Measurements from ENCODE around the gene ERGIC3. TPM values are rescaled to one million over a fixed set of nuclear protein-coding genes. Genes with fewer than 3 reads are reported as not detected.

ERGIC3 gene
- total RNA-seq, 1 donor from 2014 or later, result 460 TPM

GRCh38 chr20:35600176-35600992, 58.5 kb downstream of the ERGIC3 start:
- H3K27me3 ChIP-seq (ENCODE audit: control insufficient read depth, insufficient read depth, low read length), result peaks cover 22% of the 10 kb centered on the region
- DNase-seq (ENCODE audit: low read depth) (no peak), FAIRE-seq (peak; percentile 7)
- H3K4me3 ChIP-seq (ENCODE audit: low read depth, low read length), result no peak overlapping the region
- no peak for TF ChIP-seq CTCF (IDR thresholded peaks at IDR 0.05; ENCODE audit: insufficient read depth, low read length, severe bottlenecking)
- H3K36me3 ChIP-seq (ENCODE audit: control insufficient read depth, insufficient read depth, low read length), result no peaks in the 10 kb centered on the region

GRCh38 chr20:35600993-35601973, 59.4 kb downstream of the ERGIC3 start:
- Histone ChIP-seq H3K27me3 (ENCODE audit: control insufficient read depth, insufficient read depth, low read length) (peaks cover 20% of the 10 kb centered on the region), H3K36me3 (ENCODE audit: control insufficient read depth, insufficient read depth, low read length) (no peaks in the 10 kb centered on the region), H3K4me3 (ENCODE audit: low read depth, low read length) (peak overlapping the region; percentile 33)
- peak; percentile 65 for TF ChIP-seq CTCF (IDR thresholded peaks at IDR 0.05; ENCODE audit: insufficient read depth, low read length, severe bottlenecking)
- no peak for FAIRE-seq
- peak; percentile 65 for DNase-seq (ENCODE audit: low read depth)

GRCh38 chr20:35601990-35602389, 60.1 kb downstream of the ERGIC3 start:
- no peaks in the 10 kb centered on the region for H3K36me3 ChIP-seq (ENCODE audit: control insufficient read depth, insufficient read depth, low read length)
- peak overlapping the region; percentile 33 for H3K4me3 ChIP-seq (ENCODE audit: low read depth, low read length)
- DNase-seq (ENCODE audit: low read depth) (no peak), FAIRE-seq (no peak)
- TF ChIP-seq CTCF (IDR thresholded peaks at IDR 0.05; ENCODE audit: insufficient read depth, low read length, severe bottlenecking), result no peak
- peaks cover 20% of the 10 kb centered on the region for H3K27me3 ChIP-seq (ENCODE audit: control insufficient read depth, insufficient read depth, low read length)

GRCh38 chr20:35602851-35603495, 61.1 kb downstream of the ERGIC3 start:
- H3K27me3 ChIP-seq (ENCODE audit: control insufficient read depth, insufficient read depth, low read length), result peaks cover 20% of the 10 kb centered on the region

More at GRCh38 chr20:35602851-35603495, 61.1 kb downstream of the ERGIC3 start:
- TF ChIP-seq CTCF (IDR thresholded peaks at IDR 0.05; ENCODE audit: insufficient read depth, low read length, severe bottlenecking), result no peak
- FAIRE-seq, result no peak
- Histone ChIP-seq H3K4me3 (ENCODE audit: low read depth, low read length) (no peak overlapping the region), H3K36me3 (ENCODE audit: control insufficient read depth, insufficient read depth, low read length) (no peaks in the 10 kb centered on the region)
- DNase-seq (ENCODE audit: low read depth), result no peak
